Activated CD4-positive, alpha-beta T cell treated with anti-CD3 and anti-CD28 coated beads, Interleukin-2, amount 10 ng/mL, durations not matched to agents 7 days and 5 days (primary cell): ENCODE results near the gene ARL3. TPM values are rescaled to one million over a fixed set of nuclear protein-coding genes. Genes with fewer than 3 reads are reported as not detected.
A peak's percentile ranks its signal among the peaks of the same experiment; 100 is the strongest.

ENCODE experiments used
- CTCF ChIA-PET: fragments of 350-600 bp; sonication (Branson Sonifier 250); formaldehyde crosslinking; loops from one replicate; lab custom pipeline; 2021; ENCODE audit warnings: antibody characterized with exemption; lab: Charles Lee
- POLR2A ChIA-PET: fragments of 350-600 bp; sonication (Branson Sonifier 250); formaldehyde crosslinking; loops from one replicate; lab custom pipeline; 2021; ENCODE audit warnings: antibody characterized with exemption; lab: Charles Lee
- DNase-seq: peaks from one replicate; pipeline ENCODE4 v3.0.0-alpha.2; 2020
- H3K27ac Mint-ChIP-seq: one replicate; pipeline ENCODE4 v1.8.0; 2021; ENCODE audit warnings: mild to moderate bottlenecking, moderate library complexity, mixed read lengths
- H3K27me3 Mint-ChIP-seq: one replicate; pipeline ENCODE4 v1.8.0; 2021; ENCODE audit warnings: mixed read lengths
- H3K36me3 Mint-ChIP-seq: one replicate; pipeline ENCODE4 v1.8.0; 2021; ENCODE audit warnings: low read depth, mixed read lengths
- H3K4me1 Mint-ChIP-seq: one replicate; pipeline ENCODE4 v1.8.0; 2021; ENCODE audit warnings: mixed read lengths
- H3K4me3 Mint-ChIP-seq: one replicate; pipeline ENCODE4 v1.8.0; 2021; ENCODE audit warnings: mild to moderate bottlenecking, moderate library complexity, mixed read lengths
- H3K9me3 Mint-ChIP-seq: one replicate; pipeline ENCODE4 v1.8.0; 2021; ENCODE audit warnings: mixed read lengths
- total RNA-seq, 2 experiments: library from RNA; stranded (reverse); gene quantifications; one replicate each; pipeline ENCODE4 v1.2.3, GENCODE V29; 2021

ARL3 gene
- total RNA-seq, 2 experiments from 2014 or later: 4.4 to 5.0 TPM

DNA sequence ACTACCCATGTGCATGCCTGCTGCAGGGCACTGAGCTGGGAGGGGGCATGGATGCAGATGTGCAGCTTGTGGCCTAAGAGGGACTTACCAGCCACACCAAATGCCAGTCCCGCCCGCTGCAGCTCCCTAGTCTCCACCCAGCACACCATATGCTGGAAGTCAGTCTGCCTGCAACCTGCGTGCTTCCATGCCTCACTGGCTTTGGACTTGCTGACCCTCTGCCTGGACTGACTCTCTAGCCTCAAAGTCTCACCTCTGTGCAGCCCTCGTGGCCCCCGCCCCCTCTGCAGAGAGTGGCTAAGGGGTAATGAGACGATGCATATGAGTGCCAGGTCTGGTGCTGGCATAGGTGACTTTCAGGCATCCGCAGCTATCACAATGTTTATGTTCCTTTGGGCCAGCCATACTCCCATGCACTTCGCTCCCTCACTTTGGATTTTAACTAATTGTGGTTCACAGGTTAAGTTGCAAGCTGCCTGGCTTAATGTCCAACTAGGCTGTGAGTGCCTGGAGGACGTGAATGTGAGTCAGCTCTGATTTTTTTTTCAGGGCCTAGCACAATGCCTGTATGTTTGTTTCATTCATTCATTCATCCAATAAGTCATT lies 48.2 kb downstream of the ARL3 start:
- Mint-ChIP-seq H3K36me3 (no peaks in the 10 kb centered on the region), H3K9me3 (no peaks in the 10 kb centered on the region), H3K4me1 (peaks cover 28% of the 10 kb centered on the region), H3K27me3 (no peaks in the 10 kb centered on the region), H3K27ac (no peak overlapping the region), H3K4me3 (no peak overlapping the region)
- DNase-seq: no peak
- ChIA-PET POLR2A (no interaction called here), CTCF (interaction anchor here (0.7 to 1.3 kb wide), 4 partner anchors 10 to 89 kb away, joined by 3 to 6 read pairs (median 3); partner anchors contain the start of gene TRIM8)

DNA sequence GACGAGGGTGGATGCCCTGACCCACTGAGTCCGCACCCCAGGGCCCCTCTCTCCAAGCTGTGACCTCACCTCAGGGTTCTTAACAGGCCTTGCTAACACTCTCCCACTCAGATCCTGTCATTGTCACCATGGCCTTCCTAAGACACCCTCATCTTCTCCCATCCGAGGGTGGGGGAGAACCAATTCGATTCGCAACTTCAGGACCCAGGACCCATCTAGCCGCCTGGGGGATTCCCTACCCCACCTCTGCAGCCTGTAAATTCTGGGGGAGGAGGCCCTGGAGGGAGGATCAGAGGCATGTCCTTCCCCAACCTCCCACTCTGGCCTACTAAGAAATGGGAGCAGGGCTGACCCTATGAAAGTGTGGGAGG lies 52.6 kb downstream of the ARL3 start:
- Mint-ChIP-seq H3K4me3 (peak overlapping the region; percentile 47), H3K4me1 (peaks cover 45% of the 10 kb centered on the region), H3K27ac (peak overlapping the region; percentile 92), H3K9me3 (no peaks in the 10 kb centered on the region), H3K36me3 (peaks cover 15% of the 10 kb centered on the region), H3K27me3 (no peaks in the 10 kb centered on the region)
- CTCF ChIA-PET: interaction anchor here (0.9 to 4.8 kb wide), 5 partner anchors 10 to 263 kb away, joined by 3 to 28 read pairs (median 5); partner anchors contain the start of gene TRIM8
- POLR2A ChIA-PET: no interaction called here
- DNase-seq: no peak

DNA sequence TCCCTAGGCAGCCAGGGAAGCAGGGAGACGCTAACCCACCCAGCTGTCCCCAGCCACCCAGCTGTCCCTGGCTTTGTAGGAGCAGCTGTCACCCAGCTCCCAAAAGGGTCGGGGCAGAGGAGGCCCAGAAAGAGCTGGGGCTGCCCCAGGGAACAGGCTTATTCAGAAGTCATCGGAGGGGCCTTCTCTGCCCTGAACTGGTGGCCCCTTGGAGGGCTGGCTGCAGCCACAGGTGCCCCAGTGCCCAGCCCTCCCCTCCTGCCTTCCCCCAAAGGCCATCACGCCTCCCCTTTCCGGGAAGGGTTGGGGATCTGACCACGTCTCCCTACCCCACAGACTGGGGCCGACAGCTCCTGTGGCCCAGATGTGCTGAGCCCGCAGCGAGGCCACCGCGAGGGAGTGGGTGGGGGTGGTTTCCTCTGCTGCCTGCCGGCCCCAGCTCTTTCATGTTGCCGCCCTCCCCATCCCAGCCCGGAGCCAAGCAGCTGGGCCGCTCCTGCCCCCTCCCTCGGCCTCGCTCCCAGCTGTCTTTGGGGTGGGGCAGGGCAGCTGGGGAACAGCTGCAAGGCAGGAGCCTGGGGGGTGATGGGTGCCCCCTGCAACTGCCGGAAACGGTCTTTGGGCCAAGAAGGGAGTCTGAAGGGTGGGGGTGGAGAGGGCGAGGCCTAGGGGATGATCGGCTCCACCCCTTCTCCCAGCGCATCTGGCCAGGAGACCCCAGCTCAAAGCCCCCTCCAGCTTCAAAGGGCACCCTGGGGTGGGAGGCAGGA lies 53.1 kb downstream of the ARL3 start:
- Mint-ChIP-seq H3K27me3 (no peaks in the 10 kb centered on the region), H3K27ac (peak overlapping the region; percentile 92), H3K4me3 (peak overlapping the region; percentile 47), H3K4me1 (peaks cover 45% of the 10 kb centered on the region), H3K9me3 (no peaks in the 10 kb centered on the region), H3K36me3 (peaks cover 15% of the 10 kb centered on the region)
- peak; percentile 70 for DNase-seq
- ChIA-PET POLR2A (interaction anchor here (0.6 kb wide), 2 partner anchors 15 to 53 kb away, joined by 3 to 14 read pairs; partner anchors contain the start of genes ARL3 and SFXN2), CTCF (interaction anchor here (0.8 to 4.8 kb wide), 7 partner anchors 9 to 262 kb away, joined by 3 to 28 read pairs (median 5); partner anchors contain the start of gene TRIM8)

DNA sequence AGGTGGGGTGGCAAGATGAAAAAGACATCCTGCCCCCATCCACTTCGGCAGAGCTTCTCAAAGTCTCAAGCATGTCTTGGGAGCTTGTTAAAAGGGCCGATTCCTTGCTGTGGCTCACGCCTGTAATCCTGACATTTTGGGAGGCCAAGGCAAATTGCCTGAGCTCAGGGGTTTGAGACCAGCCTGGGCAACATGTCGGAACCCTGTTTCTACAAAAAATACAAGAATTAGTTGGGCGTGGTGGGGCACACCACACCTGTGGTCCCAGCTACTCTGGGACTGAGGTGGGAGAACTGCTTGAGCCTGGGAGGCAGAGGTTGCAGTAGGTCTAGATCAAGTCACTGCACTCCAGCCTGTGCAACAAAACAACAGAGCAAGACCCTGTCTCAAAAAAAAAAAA lies 55.4 kb downstream of the ARL3 start:
- ChIA-PET CTCF (interaction anchor here (0.9 to 4.8 kb wide), 4 partner anchors 8 to 17 kb away, joined by 3 to 28 read pairs (median 5); no protein-coding TSS in a partner anchor), POLR2A (interaction anchor here (0.5 kb wide), 1 partner anchor 45 kb away, joined by 3 read pairs; no protein-coding TSS in a partner anchor)
- Mint-ChIP-seq H3K4me3 (no peak overlapping the region), H3K27me3 (no peaks in the 10 kb centered on the region), H3K9me3 (no peaks in the 10 kb centered on the region), H3K27ac (peak overlapping the region; percentile 76), H3K36me3 (peaks cover 27% of the 10 kb centered on the region), H3K4me1 (peaks cover 46% of the 10 kb centered on the region)
- no peak for DNase-seq

DNA sequence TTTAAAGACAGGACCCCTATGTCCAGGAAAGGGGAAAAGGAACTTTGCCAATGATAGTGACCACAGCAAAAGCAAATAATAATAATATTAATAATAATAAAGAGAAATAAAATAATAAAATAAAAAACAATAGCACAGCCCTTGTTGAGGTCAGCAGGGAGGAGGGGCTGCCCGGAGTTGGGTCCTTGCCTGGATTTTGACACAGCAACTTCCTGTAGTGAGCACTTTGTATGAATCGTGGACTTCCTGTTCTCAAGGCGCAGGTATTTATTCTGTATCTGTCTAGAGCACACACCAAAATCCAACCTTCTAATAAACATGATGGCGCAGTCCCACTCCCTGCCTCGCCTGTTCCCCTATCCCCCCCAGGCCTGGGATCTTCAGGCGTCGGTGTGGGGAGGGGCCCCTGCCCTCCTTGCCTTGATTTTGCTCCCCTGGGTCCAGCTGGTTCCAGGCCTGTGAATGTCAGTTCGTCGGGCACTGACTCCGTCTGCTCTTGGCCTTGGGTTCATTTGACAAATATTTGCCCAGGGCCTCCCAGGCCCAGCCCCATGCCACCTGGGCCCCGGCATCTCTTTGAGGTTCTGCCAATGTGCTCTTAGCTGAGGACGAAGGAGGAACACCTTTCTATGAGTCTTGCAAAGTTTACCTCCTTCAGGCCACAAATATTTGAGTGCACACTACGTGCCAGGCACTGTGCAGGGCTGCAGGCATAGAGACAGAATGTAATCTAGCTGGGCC lies 56.0 kb downstream of the ARL3 start:
- Mint-ChIP-seq H3K4me1 (peaks cover 53% of the 10 kb centered on the region), H3K9me3 (no peaks in the 10 kb centered on the region), H3K27ac (peak overlapping the region; percentile 76), H3K36me3 (peaks cover 33% of the 10 kb centered on the region), H3K27me3 (no peaks in the 10 kb centered on the region), H3K4me3 (no peak overlapping the region)
- no peak for DNase-seq
- CTCF ChIA-PET: interaction anchor here (0.8 to 4.8 kb wide), 5 partner anchors 8 to 16 kb away, joined by 3 to 28 read pairs (median 3); no protein-coding TSS in a partner anchor
- POLR2A ChIA-PET: interaction anchor here (0.5 to 0.7 kb wide), 2 partner anchors 45 to 405 kb away, joined by 3 read pairs; no protein-coding TSS in a partner anchor

DNA sequence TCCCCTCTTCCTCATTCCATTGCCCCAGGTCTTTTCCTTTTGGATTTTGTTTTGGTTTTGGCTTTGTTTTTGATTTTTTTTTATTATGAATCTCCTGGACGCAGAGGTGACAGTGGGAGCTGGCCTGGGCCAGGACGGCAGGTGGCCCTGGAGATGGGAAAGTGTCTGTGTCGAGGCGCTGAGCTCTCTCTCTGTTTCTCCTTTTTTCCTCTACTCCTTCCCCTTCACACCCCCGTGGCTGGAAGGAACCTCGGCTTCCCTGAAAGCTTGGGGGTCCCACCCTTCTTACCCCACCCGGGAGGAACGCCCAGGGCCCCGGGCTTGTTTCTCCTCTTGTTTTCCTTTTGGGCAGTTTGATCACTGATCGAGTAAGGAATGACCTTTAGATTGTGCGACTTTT lies 56.7 kb downstream of the ARL3 start:
- Mint-ChIP-seq H3K36me3 (peaks cover 38% of the 10 kb centered on the region), H3K27ac (peak overlapping the region; percentile 69)
- DNase-seq: no peak

DNA sequence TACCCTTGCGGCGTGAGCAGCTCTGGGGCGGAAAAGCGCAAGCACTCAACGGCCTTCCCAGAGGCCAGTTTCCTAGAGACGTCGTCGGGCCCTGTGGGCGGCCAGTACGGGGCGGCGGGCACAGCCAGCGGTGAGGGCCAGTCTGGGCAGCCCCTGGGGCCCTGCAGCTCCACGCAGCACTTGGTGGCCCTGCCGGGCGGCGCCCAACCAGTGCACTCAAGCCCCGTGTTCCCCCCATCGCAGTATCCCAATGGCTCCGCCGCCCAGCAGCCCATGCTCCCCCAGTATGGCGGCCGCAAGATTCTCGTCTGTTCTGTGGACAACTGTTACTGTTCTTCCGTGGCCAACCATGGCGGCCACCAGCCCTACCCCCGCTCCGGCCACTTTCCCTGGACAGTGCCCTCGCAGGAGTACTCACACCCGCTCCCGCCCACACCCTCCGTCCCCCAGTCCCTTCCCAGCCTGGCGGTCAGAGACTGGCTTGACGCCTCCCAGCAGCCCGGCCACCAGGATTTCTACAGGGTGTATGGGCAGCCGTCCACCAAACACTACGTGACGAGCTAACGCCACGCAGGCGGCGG lies 57.3 kb downstream of the ARL3 start:
- DNase-seq: no peak
- Mint-ChIP-seq H3K27me3 (no peaks in the 10 kb centered on the region), H3K4me1 (peaks cover 59% of the 10 kb centered on the region), H3K36me3 (peaks cover 42% of the 10 kb centered on the region), H3K27ac (no peak overlapping the region), H3K4me3 (no peak overlapping the region), H3K9me3 (no peaks in the 10 kb centered on the region)
- ChIA-PET POLR2A (no interaction called here), CTCF (interaction anchor here (0.5 to 1.2 kb wide), 5 partner anchors 8 to 741 kb away, joined by 3 to 4 read pairs (median 3); partner anchors contain the start of gene TRIM8)

More for the DNA sequence above, 56.7 kb downstream of the ARL3 start:
- ChIA-PET CTCF (interaction anchor here (0.8 to 1.2 kb wide), 2 partner anchors 11 to 13 kb away, joined by 3 to 4 read pairs; partner anchors contain the start of gene TRIM8), POLR2A (interaction anchor here (0.7 kb wide), 1 partner anchor 404 kb away, joined by 3 read pairs; no protein-coding TSS in a partner anchor)
- H3K4me1 Mint-ChIP-seq: peaks cover 59% of the 10 kb centered on the region
- no peak overlapping the region for H3K4me3 Mint-ChIP-seq
- no peaks in the 10 kb centered on the region for H3K27me3 Mint-ChIP-seq
- no peaks in the 10 kb centered on the region for H3K9me3 Mint-ChIP-seq

DNA sequence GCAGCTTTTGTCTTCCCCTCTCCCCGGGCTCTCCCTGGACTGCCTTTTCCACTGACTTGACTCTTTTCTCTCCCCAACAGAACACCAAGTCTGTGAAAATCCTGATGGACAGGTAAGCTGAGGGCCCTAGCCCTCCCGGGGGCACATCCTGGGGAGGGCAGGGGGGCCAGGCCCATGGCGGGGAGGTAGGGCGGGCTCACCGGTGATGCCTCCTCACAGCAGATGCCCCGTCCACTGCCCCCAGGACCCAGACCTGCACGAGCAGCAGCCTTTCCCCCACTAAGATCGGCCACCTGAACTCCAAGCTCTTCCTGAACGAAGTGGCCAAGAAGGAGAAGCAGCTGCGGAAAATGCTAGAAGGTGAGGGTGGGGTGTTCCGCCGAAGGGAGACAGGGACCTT lies 58.2 kb downstream of the ARL3 start:
- no peaks in the 10 kb centered on the region for H3K27me3 Mint-ChIP-seq
- H3K27ac Mint-ChIP-seq: no peak overlapping the region
- ChIA-PET POLR2A (no interaction called here), CTCF (interaction anchor here (0.5 to 3.5 kb wide), 4 partner anchors 8 to 101 kb away, joined by 3 to 17 read pairs (median 4); partner anchors contain the start of gene TRIM8)
- H3K9me3 Mint-ChIP-seq: no peaks in the 10 kb centered on the region
- H3K36me3 Mint-ChIP-seq: peaks cover 42% of the 10 kb centered on the region
- peaks cover 59% of the 10 kb centered on the region for H3K4me1 Mint-ChIP-seq
- no peak for DNase-seq
- H3K4me3 Mint-ChIP-seq: no peak overlapping the region

DNA sequence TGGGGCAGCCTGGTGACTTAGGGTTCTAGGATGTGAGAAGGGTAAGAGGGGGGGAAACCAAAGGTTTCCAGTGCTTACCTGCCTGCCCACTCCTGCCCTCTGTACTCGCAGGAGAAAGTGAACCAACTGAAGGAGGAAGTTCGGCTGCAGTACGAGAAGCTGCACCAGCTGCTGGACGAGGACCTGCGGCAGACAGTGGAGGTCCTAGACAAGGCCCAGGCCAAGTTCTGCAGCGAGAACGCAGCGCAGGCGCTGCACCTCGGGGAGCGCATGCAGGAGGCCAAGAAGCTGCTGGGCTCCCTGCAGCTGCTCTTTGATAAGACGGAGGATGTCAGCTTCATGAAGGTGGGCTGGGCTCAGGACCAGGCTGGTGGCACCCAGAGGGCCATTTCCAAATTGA lies 59.2 kb downstream of the ARL3 start:
- Mint-ChIP-seq H3K4me3 (no peak overlapping the region), H3K27ac (no peak overlapping the region), H3K27me3 (no peaks in the 10 kb centered on the region), H3K4me1 (peaks cover 60% of the 10 kb centered on the region), H3K9me3 (no peaks in the 10 kb centered on the region), H3K36me3 (peaks cover 40% of the 10 kb centered on the region)
- DNase-seq: no peak
- POLR2A ChIA-PET: no interaction called here
- CTCF ChIA-PET: interaction anchor here (1.5 to 3.5 kb wide), 5 partner anchors 10 to 22 kb away, joined by 3 to 17 read pairs (median 5); partner anchors contain the start of gene TRIM8

DNA sequence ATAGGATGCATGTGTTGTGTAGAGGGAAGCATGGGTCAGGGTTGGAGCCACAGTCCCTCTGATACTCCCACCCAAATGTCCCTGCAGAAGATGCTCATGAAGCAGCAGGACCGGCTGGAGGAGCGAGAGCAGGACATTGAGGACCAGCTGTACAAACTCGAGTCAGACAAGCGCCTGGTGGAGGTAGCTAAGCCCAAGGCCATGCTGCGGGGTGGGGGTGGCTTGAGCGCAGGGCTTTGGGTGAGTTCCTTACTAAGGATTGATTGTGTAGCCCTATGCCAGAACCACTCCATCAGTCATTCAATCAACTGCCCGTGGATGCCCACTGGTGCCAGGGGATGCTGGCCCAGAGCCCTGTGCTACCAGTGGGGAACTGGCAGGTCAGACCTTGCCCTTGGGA lies 59.6 kb downstream of the ARL3 start:
- Mint-ChIP-seq H3K9me3 (no peaks in the 10 kb centered on the region), H3K36me3 (peaks cover 40% of the 10 kb centered on the region), H3K4me3 (no peak overlapping the region), H3K27ac (no peak overlapping the region), H3K27me3 (no peaks in the 10 kb centered on the region), H3K4me1 (peaks cover 60% of the 10 kb centered on the region)
- ChIA-PET CTCF (interaction anchor here (1.0 to 3.5 kb wide), 5 partner anchors 10 to 56 kb away, joined by 3 to 17 read pairs (median 5); partner anchors contain the start of gene TRIM8), POLR2A (no interaction called here)
- no peak for DNase-seq

DNA sequence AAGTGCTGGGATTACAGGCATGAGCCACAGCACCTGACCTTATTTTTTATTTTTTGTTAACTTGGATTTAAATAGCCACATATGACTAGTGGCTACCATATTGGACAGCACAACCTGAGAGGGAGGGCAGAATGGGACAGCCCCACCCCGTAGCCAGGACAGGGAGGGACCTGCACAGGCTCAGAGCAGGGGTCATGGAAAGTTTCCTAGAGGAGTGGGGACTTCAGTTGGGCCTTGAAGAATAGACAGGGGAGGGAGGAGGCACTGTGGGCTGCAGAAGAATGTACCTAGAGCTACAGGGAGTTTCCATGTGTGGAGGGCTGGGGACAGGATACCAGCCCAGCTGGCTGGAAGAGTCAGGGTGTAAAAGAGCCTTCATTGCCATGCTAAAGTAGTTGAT lies 61.1 kb downstream of the ARL3 start:
- H3K36me3 Mint-ChIP-seq: peaks cover 41% of the 10 kb centered on the region
- no peaks in the 10 kb centered on the region for H3K9me3 Mint-ChIP-seq
- H3K27me3 Mint-ChIP-seq: no peaks in the 10 kb centered on the region
- CTCF ChIA-PET: interaction anchor here (1.0 to 3.5 kb wide), 4 partner anchors 9 to 36 kb away, joined by 3 to 17 read pairs (median 4); partner anchors contain the start of gene TRIM8
- no peak for DNase-seq
- peak overlapping the region; percentile 85 for H3K27ac Mint-ChIP-seq
- H3K4me1 Mint-ChIP-seq: peaks cover 63% of the 10 kb centered on the region
- H3K4me3 Mint-ChIP-seq: no peak overlapping the region
- POLR2A ChIA-PET: no interaction called here
